Astrocyte (in vitro differentiated cells and primary cell): ENCODE data around the gene TWSG1.

Experiments used
- EZH2 ChIP-seq: IDR thresholded peaks from 2 replicates; pipeline ENCODE4 v1.6.1; 2012; ENCODE audit warnings: mild to moderate bottlenecking, low read length, inconsistent platforms; ENCODE audit not compliant: insufficient read depth
- TF ChIP-seq, protein P1 (sequence below): IDR thresholded peaks from 2 replicates; pipeline ENCODE4 v1.5.1; 2011; ENCODE audit warnings: low read depth, mild to moderate bottlenecking, inconsistent platforms, low read length, moderate library complexity; ENCODE audit not compliant: insufficient read depth

DNA sequence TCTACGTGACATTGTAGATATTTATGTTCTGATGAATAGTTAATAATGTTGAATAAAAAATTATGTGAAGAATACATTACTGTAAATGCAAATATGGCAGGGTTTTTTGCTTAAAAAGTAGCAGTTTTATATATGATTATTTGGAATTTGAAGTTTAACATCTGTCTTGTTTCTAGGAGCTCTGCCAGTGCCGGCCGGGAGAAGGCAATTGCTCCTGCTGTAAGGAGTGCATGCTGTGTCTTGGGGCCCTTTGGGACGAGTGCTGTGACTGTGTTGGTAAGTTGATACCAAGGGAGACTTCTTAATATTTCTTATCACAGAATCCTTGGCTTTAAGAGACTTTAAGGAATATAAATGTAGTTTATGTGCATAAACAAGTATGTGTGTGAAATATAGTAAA, 25.2 kb downstream of the TWSG1 start:
- TF ChIP-seq, protein P1, sequence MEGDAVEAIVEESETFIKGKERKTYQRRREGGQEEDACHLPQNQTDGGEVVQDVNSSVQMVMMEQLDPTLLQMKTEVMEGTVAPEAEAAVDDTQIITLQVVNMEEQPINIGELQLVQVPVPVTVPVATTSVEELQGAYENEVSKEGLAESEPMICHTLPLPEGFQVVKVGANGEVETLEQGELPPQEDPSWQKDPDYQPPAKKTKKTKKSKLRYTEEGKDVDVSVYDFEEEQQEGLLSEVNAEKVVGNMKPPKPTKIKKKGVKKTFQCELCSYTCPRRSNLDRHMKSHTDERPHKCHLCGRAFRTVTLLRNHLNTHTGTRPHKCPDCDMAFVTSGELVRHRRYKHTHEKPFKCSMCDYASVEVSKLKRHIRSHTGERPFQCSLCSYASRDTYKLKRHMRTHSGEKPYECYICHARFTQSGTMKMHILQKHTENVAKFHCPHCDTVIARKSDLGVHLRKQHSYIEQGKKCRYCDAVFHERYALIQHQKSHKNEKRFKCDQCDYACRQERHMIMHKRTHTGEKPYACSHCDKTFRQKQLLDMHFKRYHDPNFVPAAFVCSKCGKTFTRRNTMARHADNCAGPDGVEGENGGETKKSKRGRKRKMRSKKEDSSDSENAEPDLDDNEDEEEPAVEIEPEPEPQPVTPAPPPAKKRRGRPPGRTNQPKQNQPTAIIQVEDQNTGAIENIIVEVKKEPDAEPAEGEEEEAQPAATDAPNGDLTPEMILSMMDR = no peak
- no peak for TF ChIP-seq EZH2
